ENCODE results near the gene MRPS24. TPM values are rescaled to one million over a fixed set of nuclear protein-coding genes. Genes with fewer than 3 reads are reported as not detected.

MRPS24 gene
- total and polyA plus RNA-seq, 2 of the 13 experiments (the other 11 are each of a cell fraction or from before 2014, with no cell fraction given), result 135 to 162 TPM

DNA sequence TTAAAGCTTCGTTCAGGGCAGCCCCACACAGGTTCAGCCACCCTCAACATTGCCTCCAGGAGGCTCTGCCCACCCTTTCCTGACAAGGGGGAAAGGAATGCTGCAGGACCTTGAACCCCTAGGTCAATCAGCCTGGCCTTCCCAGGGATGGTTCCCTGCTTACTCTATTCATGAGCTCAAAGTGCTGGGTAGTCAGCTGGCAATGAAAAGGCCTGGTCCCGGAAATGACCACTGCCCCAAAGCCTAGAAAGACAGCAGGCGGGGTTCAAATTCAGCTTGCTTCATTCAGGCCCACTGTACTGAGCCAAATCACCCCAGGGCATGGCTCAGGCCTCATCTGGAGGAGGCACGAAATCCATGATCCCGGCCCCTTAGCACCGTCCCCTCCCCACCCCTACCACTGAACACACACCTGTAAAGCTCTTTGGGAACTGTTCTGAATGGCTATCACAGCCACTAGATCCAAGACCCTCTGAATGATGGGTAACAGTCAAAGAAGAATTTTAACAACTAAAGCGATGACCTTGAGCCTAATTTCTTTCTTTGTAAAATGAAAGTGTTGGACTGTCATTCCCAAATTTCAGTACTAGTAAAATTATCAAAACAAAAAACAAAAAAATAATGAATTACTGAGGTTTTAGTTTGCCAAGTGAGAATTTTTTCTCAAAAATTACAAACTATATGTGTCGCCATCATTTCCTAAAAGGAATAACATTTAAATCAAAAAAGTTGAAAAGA, 36.1 kb upstream of the MRPS24 start (continued):
- TF ChIP-seq PHF5A (CRISPR knock-in tag; IDR thresholded peaks at IDR 0.05; ENCODE audit: low read depth, unreplicated experiment), result peak; percentile 95
- TF ChIP-seq SAP130 (CRISPR knock-in tag; IDR thresholded peaks at IDR 0.05; ENCODE audit: low read depth), result peak; percentile 98
- peak; percentile 44 for TF ChIP-seq YEATS4 (CRISPR knock-in tag; IDR thresholded peaks at IDR 0.05; ENCODE audit: borderline replicate concordance)
- TF ChIP-seq CEBPG (CRISPR knock-in tag; IDR thresholded peaks at IDR 0.05), result peak; percentile 51; the same call in 1 of the 2 replicates
- TF ChIP-seq FOXO1 (CRISPR knock-in tag; IDR thresholded peaks at IDR 0.05), result peak; percentile 76
- TF ChIP-seq, protein P1, sequence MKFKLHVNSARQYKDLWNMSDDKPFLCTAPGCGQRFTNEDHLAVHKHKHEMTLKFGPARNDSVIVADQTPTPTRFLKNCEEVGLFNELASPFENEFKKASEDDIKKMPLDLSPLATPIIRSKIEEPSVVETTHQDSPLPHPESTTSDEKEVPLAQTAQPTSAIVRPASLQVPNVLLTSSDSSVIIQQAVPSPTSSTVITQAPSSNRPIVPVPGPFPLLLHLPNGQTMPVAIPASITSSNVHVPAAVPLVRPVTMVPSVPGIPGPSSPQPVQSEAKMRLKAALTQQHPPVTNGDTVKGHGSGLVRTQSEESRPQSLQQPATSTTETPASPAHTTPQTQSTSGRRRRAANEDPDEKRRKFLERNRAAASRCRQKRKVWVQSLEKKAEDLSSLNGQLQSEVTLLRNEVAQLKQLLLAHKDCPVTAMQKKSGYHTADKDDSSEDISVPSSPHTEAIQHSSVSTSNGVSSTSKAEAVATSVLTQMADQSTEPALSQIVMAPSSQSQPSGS (CRISPR knock-in tag; IDR thresholded peaks at IDR 0.05), result peak; percentile 51; the same call in 1 of the 2 replicates
- TF ChIP-seq ZEB1 (IDR thresholded peaks at IDR 0.05; ENCODE audit: insufficient replicate concordance, low read depth), result peak; percentile 77
- TF ChIP-seq, protein P2, sequence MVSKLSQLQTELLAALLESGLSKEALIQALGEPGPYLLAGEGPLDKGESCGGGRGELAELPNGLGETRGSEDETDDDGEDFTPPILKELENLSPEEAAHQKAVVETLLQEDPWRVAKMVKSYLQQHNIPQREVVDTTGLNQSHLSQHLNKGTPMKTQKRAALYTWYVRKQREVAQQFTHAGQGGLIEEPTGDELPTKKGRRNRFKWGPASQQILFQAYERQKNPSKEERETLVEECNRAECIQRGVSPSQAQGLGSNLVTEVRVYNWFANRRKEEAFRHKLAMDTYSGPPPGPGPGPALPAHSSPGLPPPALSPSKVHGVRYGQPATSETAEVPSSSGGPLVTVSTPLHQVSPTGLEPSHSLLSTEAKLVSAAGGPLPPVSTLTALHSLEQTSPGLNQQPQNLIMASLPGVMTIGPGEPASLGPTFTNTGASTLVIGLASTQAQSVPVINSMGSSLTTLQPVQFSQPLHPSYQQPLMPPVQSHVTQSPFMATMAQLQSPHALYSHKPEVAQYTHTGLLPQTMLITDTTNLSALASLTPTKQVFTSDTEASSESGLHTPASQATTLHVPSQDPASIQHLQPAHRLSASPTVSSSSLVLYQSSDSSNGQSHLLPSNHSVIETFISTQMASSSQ (IDR thresholded peaks at IDR 0.05; ENCODE audit: low read depth), result 0 out of 2 replicates have a peak, but pooled peaks have one; percentile 19
- TF ChIP-seq, protein P2 (CRISPR knock-in tag; IDR thresholded peaks at IDR 0.05; ENCODE audit: borderline replicate concordance), result peak; percentile 52; the same call in 1 of the 2 replicates
- TF ChIP-seq SMARCE1 (IDR thresholded peaks at IDR 0.05; ENCODE audit: borderline replicate concordance), result no peak
- peak; percentile 31; the same call in 1 of the 2 replicates for TF ChIP-seq HOXA5 (CRISPR knock-in tag; IDR thresholded peaks at IDR 0.05)
- TF ChIP-seq, protein P3, sequence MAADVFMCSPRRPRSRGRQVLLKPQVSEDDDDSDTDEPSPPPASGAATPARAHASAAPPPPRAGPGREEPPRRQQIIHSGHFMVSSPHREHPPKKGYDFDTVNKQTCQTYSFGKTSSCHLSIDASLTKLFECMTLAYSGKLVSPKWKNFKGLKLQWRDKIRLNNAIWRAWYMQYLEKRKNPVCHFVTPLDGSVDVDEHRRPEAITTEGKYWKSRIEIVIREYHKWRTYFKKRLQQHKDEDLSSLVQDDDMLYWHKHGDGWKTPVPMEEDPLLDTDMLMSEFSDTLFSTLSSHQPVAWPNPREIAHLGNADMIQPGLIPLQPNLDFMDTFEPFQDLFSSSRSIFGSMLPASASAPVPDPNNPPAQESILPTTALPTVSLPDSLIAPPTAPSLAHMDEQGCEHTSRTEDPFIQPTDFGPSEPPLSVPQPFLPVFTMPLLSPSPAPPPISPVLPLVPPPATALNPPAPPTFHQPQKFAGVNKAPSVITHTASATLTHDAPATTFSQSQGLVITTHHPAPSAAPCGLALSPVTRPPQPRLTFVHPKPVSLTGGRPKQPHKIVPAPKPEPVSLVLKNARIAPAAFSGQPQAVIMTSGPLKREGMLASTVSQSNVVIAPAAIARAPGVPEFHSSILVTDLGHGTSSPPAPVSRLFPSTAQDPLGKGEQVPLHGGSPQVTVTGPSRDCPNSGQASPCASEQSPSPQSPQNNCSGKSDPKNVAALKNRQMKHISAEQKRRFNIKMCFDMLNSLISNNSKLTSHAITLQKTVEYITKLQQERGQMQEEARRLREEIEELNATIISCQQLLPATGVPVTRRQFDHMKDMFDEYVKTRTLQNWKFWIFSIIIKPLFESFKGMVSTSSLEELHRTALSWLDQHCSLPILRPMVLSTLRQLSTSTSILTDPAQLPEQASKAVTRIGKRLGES (CRISPR knock-in tag; IDR thresholded peaks at IDR 0.05; ENCODE audit: borderline replicate concordance), result 0 out of 2 replicates have a peak, but pooled peaks have one; percentile 33
- TF ChIP-seq RAD21 (CRISPR knock-in tag; IDR thresholded peaks at IDR 0.05), result peak; percentile 12; the same call in 1 of the 2 replicates
- peak; percentile 26 to 67; a peak in 2 of 4 replicates for TF ChIP-seq EP300 (IDR thresholded peaks at IDR 0.05; ENCODE audit: low read depth in 2 of 2, low read length in 2 of 2)
- TF ChIP-seq EP300 (CRISPR knock-in tag; IDR thresholded peaks at IDR 0.05; ENCODE audit: borderline replicate concordance), result peak; percentile 51; the same call in 1 of the 2 replicates
- no peak for TF ChIP-seq BRD4 (CRISPR knock-in tag; IDR thresholded peaks at IDR 0.05)
- TF ChIP-seq, protein P4, sequence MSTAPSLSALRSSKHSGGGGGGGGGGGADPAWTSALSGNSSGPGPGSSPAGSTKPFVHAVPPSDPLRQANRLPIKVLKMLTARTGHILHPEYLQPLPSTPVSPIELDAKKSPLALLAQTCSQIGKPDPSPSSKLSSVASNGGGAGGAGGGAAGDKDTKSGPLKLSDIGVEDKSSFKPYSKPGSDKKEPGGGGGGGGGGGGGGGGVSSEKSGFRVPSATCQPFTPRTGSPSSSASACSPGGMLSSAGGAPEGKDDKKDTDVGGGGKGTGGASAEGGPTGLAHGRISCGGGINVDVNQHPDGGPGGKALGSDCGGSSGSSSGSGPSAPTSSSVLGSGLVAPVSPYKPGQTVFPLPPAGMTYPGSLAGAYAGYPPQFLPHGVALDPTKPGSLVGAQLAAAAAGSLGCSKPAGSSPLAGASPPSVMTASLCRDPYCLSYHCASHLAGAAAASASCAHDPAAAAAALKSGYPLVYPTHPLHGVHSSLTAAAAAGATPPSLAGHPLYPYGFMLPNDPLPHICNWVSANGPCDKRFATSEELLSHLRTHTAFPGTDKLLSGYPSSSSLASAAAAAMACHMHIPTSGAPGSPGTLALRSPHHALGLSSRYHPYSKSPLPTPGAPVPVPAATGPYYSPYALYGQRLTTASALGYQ (CRISPR knock-in tag; IDR thresholded peaks at IDR 0.05), result peak; percentile 74; the same call in 1 of the 2 replicates
- no peak for TF ChIP-seq SCMH1 (CRISPR knock-in tag; IDR thresholded peaks at IDR 0.05; ENCODE audit: borderline replicate concordance)
- no peak for TF ChIP-seq TBX3 (IDR thresholded peaks at IDR 0.05; ENCODE audit: borderline replicate concordance)

All from HepG2 (cell line).